ENCODE results near the gene CPNE2.
"Not testable (repeated sequence)": the region's sequence is repeated elsewhere in the genome, so short reads cannot be mapped to it uniquely, and the experiment has no call there.

Gene CPNE2

GRCh38 chr16:57091975-57092785 is at the start of gene CPNE2:
Gene CPNE2, plus strand, starts transcription at chr16:57092583. Its CDS starts 18,160 bp downstream, at chr16:57110743.
- DNase-seq (ENCODE audit: low read depth in 2 of 2), result no peak

GRCh38 chr16:57043248-57043647 is 49.1 kb upstream of the CPNE2 start:
- DNase-seq (ENCODE audit: low read depth in 2 of 2), result no peak

- no peak for DNase-seq (ENCODE audit: low read depth in 2 of 2)
These were observed 47.3 kb upstream of the CPNE2 start for GRCh38 chr16:57044931-57045693.

GRCh38 chr16:57045694-57046381 is 46.5 kb upstream of the CPNE2 start:
- DNase-seq (ENCODE audit: low read depth in 2 of 2), result peak in 1 of 2 donors; percentile 11

GRCh38 chr16:57048095-57048494 is 44.3 kb upstream of the CPNE2 start:
- DNase-seq (ENCODE audit: low read depth in 2 of 2), result no peak

- DNase-seq (ENCODE audit: low read depth in 2 of 2), result no peak
These were observed 42.7 kb upstream of the CPNE2 start for GRCh38 chr16:57049678-57050077.

GRCh38 chr16:57051696-57052228 is 40.6 kb upstream of the CPNE2 start:
- DNase-seq (ENCODE audit: low read depth in 2 of 2), result no peak

GRCh38 chr16:57053206-57053605 is 39.2 kb upstream of the CPNE2 start:
- DNase-seq (ENCODE audit: low read depth in 2 of 2), result no peak

GRCh38 chr16:57054338-57054737 is 38.0 kb upstream of the CPNE2 start:
- no peak for DNase-seq (ENCODE audit: low read depth in 2 of 2)

- no peak for DNase-seq (ENCODE audit: low read depth in 2 of 2)
These were observed 37.6 kb upstream of the CPNE2 start for GRCh38 chr16:57054771-57055170.

GRCh38 chr16:57055671-57056070 is 36.7 kb upstream of the CPNE2 start:
- no peak for DNase-seq (ENCODE audit: low read depth in 2 of 2)

GRCh38 chr16:57058291-57058861 is 34.0 kb upstream of the CPNE2 start:
- DNase-seq (ENCODE audit: low read depth in 2 of 2), result no peak

- no peak for DNase-seq (ENCODE audit: low read depth in 2 of 2)
These were observed 31.9 kb upstream of the CPNE2 start for GRCh38 chr16:57060323-57061083.

- DNase-seq (ENCODE audit: low read depth in 2 of 2), result no peak
These were observed 31.1 kb upstream of the CPNE2 start for GRCh38 chr16:57061084-57061905.

GRCh38 chr16:57062329-57062728 is 30.1 kb upstream of the CPNE2 start:
- no peak for DNase-seq (ENCODE audit: low read depth in 2 of 2)

- DNase-seq (ENCODE audit: low read depth in 2 of 2), result not testable (repeated sequence)
These were observed 29.2 kb upstream of the CPNE2 start for GRCh38 chr16:57063189-57063588.

GRCh38 chr16:57064995-57065394 is 27.4 kb upstream of the CPNE2 start:
- no peak for DNase-seq (ENCODE audit: low read depth in 2 of 2)

- DNase-seq (ENCODE audit: low read depth in 2 of 2), result no peak
These were observed 25.8 kb upstream of the CPNE2 start for GRCh38 chr16:57066625-57067024.

- DNase-seq (ENCODE audit: low read depth in 2 of 2), result no peak
These were observed 25.0 kb upstream of the CPNE2 start for GRCh38 chr16:57067347-57067746.

GRCh38 chr16:57069053-57069452 is 23.3 kb upstream of the CPNE2 start:
- no peak for DNase-seq (ENCODE audit: low read depth in 2 of 2)
